Activated effector memory CD4-positive, alpha-beta T cell treated with Interleukin-2 at 50 U/mL for 16 hours (primary cell): ENCODE measurements around the gene ADK.
"Not testable (repeated sequence)": the region's sequence is repeated elsewhere in the genome, so short reads cannot be mapped to it uniquely, and the experiment has no call there.

Experiments
- DNase-seq: peaks from one replicate; pipeline ENCODE4 v3.0.0-alpha.2; 2020

The ADK gene

GRCh38 chr10:74244097-74244685 is 93.2 kb downstream of the ADK start:
- DNase-seq = no peak

GRCh38 chr10:74244807-74245206 is 93.8 kb downstream of the ADK start:
- no peak for DNase-seq

GRCh38 chr10:74246495-74246894 is 95.5 kb downstream of the ADK start:
- no peak for DNase-seq

GRCh38 chr10:74249865-74250264 is 98.8 kb downstream of the ADK start:
- DNase-seq = no peak

- DNase-seq = no peak
Observed at GRCh38 chr10:74255214-74255613, 104.2 kb downstream of the ADK start.

GRCh38 chr10:74255888-74256357 is 104.9 kb downstream of the ADK start:
- DNase-seq = no peak

GRCh38 chr10:74262856-74263255 is 111.8 kb downstream of the ADK start:
- no peak for DNase-seq

GRCh38 chr10:74263996-74264395 is 113.0 kb downstream of the ADK start:
- no peak for DNase-seq

- DNase-seq = no peak
Observed at GRCh38 chr10:74272288-74272687, 121.3 kb downstream of the ADK start.

GRCh38 chr10:74275755-74276290 is 124.8 kb downstream of the ADK start:
- no peak for DNase-seq

GRCh38 chr10:74276416-74276815 is 125.4 kb downstream of the ADK start:
- DNase-seq = no peak

GRCh38 chr10:74282151-74282847 is 131.3 kb downstream of the ADK start:
- DNase-seq = no peak

GRCh38 chr10:74282848-74283210 is 131.8 kb downstream of the ADK start:
- no peak for DNase-seq

GRCh38 chr10:74289188-74289587 is 138.2 kb downstream of the ADK start:
- no peak for DNase-seq

GRCh38 chr10:74289951-74290350 is 138.9 kb downstream of the ADK start:
- no peak for DNase-seq

- DNase-seq = no peak
Observed at GRCh38 chr10:74290708-74291107, 139.7 kb downstream of the ADK start.

GRCh38 chr10:74292871-74293427 is 141.9 kb downstream of the ADK start:
- DNase-seq = no peak

GRCh38 chr10:74293686-74294371 is 142.8 kb downstream of the ADK start:
- DNase-seq = no peak

GRCh38 chr10:74297389-74298080 is 146.5 kb downstream of the ADK start:
- no peak for DNase-seq

GRCh38 chr10:74300074-74300621 is 149.1 kb downstream of the ADK start:
- DNase-seq = not testable (repeated sequence)

- no peak for DNase-seq
Observed at GRCh38 chr10:74300666-74301065, 149.6 kb downstream of the ADK start.

- DNase-seq = no peak
Observed at GRCh38 chr10:74305730-74306129, 154.7 kb downstream of the ADK start.
